SK-N-MC (cell line): ENCODE measurements around the gene SPRY1.

ENCODE experiments used
- EZH2 ChIP-seq: fragments of 200-600 bp; sonication (generic); IDR thresholded peaks from one replicate; pipeline ENCODE4 v1.6.1; 2017; ENCODE audit warnings: antibody characterized with exemption
- POLR2AphosphoS5 ChIP-seq: IDR thresholded peaks from 2 replicates; pipeline ENCODE4 v1.6.1; 2012; ENCODE audit warnings: mild to moderate bottlenecking, low read depth, low read length, borderline replicate concordance

- no peak for TF ChIP-seq EZH2
- no peak for TF ChIP-seq POLR2AphosphoS5
Observed at GRCh38 chr4:123348946-123349345, 47.6 kb upstream of the SPRY1 start.
